ENCODE measurements around the gene PAPLN.
"Not testable (repeated sequence)": the region's sequence is repeated elsewhere in the genome, so short reads cannot be mapped to it uniquely, and the experiment has no call there.

PAPLN gene, protein sequence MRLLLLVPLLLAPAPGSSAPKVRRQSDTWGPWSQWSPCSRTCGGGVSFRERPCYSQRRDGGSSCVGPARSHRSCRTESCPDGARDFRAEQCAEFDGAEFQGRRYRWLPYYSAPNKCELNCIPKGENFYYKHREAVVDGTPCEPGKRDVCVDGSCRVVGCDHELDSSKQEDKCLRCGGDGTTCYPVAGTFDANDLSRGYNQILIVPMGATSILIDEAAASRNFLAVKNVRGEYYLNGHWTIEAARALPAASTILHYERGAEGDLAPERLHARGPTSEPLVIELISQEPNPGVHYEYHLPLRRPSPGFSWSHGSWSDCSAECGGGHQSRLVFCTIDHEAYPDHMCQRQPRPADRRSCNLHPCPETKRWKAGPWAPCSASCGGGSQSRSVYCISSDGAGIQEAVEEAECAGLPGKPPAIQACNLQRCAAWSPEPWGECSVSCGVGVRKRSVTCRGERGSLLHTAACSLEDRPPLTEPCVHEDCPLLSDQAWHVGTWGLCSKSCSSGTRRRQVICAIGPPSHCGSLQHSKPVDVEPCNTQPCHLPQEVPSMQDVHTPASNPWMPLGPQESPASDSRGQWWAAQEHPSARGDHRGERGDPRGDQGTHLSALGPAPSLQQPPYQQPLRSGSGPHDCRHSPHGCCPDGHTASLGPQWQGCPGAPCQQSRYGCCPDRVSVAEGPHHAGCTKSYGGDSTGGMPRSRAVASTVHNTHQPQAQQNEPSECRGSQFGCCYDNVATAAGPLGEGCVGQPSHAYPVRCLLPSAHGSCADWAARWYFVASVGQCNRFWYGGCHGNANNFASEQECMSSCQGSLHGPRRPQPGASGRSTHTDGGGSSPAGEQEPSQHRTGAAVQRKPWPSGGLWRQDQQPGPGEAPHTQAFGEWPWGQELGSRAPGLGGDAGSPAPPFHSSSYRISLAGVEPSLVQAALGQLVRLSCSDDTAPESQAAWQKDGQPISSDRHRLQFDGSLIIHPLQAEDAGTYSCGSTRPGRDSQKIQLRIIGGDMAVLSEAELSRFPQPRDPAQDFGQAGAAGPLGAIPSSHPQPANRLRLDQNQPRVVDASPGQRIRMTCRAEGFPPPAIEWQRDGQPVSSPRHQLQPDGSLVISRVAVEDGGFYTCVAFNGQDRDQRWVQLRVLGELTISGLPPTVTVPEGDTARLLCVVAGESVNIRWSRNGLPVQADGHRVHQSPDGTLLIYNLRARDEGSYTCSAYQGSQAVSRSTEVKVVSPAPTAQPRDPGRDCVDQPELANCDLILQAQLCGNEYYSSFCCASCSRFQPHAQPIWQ

GRCh38 chr14:73237219-73237785, at the start of gene PAPLN:
TSS of gene PAPLN (plus strand) at chr14:73237506. CDS start at chr14:73239779, 2,273 bp downstream.
- TF ChIP-seq, protein P1, sequence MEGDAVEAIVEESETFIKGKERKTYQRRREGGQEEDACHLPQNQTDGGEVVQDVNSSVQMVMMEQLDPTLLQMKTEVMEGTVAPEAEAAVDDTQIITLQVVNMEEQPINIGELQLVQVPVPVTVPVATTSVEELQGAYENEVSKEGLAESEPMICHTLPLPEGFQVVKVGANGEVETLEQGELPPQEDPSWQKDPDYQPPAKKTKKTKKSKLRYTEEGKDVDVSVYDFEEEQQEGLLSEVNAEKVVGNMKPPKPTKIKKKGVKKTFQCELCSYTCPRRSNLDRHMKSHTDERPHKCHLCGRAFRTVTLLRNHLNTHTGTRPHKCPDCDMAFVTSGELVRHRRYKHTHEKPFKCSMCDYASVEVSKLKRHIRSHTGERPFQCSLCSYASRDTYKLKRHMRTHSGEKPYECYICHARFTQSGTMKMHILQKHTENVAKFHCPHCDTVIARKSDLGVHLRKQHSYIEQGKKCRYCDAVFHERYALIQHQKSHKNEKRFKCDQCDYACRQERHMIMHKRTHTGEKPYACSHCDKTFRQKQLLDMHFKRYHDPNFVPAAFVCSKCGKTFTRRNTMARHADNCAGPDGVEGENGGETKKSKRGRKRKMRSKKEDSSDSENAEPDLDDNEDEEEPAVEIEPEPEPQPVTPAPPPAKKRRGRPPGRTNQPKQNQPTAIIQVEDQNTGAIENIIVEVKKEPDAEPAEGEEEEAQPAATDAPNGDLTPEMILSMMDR (conservative IDR thresholded peaks at IDR 0.05; ENCODE audit: control insufficient read depth, insufficient read depth, low read depth, low read length): no peak
- H3K4me3 ChIP-seq (ENCODE audit: control insufficient read depth, low read depth, low read length): peak within 1 kb of the TSS; percentile 45
- DNase-seq (ENCODE audit: low read depth): peak; percentile 31

- TF ChIP-seq, protein P1 (conservative IDR thresholded peaks at IDR 0.05; ENCODE audit: control insufficient read depth, insufficient read depth, low read depth, low read length): no peak
- no peak overlapping the region for H3K4me3 ChIP-seq (ENCODE audit: control insufficient read depth, low read depth, low read length)
- peak; percentile 76 for DNase-seq (ENCODE audit: low read depth)
These were observed 48.8 kb upstream of the PAPLN start for GRCh38 chr14:73188501-73188911.

DNA sequence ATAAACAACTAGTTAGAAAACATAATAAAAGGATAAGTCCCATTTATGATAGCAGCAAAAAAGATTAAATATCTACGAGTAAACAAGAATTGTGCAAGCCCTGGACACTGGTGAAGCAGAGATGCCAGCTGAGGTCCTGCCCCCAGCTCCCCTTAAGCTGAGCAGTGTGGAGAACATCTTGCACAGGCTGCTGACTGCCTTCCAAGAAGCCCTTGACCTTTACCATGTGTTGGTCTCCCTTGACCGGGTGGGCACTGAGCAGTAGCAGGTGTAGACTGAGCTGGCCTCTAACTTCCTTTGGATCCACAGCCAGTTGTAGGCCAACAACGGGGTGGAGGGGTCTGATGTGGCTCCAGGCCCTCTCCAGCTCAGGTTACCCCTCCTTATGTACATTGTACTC, 47.7 kb upstream of the PAPLN start:
- no peak for DNase-seq (ENCODE audit: low read depth)
- TF ChIP-seq, protein P1 (conservative IDR thresholded peaks at IDR 0.05; ENCODE audit: control insufficient read depth, insufficient read depth, low read depth, low read length): no peak
- H3K4me3 ChIP-seq (ENCODE audit: control insufficient read depth, low read depth, low read length): no peak overlapping the region

DNA sequence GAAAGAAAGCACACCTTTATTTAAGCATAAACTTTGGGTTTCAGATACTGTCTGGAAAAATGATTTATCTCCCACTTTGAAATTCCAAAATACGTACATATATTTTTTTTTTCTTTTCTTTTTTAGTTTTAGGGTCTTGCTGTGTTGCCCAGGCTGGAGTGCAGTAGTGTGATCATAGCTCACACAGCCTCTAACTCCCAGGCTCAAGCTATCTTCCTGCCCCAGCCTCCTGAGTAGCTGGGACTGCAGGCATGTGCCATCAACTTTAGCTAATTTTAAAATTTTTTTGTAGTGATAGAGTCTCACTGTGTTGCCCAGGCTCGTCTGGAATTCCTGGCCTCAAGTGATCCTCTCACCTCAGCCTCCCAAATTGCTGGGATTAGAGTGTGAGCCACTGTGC, 45.9 kb upstream of the PAPLN start:
- no peak for DNase-seq (ENCODE audit: low read depth)
- TF ChIP-seq, protein P1 (conservative IDR thresholded peaks at IDR 0.05; ENCODE audit: control insufficient read depth, insufficient read depth, low read depth, low read length): no peak
- no peak overlapping the region for H3K4me3 ChIP-seq (ENCODE audit: control insufficient read depth, low read depth, low read length)

DNA sequence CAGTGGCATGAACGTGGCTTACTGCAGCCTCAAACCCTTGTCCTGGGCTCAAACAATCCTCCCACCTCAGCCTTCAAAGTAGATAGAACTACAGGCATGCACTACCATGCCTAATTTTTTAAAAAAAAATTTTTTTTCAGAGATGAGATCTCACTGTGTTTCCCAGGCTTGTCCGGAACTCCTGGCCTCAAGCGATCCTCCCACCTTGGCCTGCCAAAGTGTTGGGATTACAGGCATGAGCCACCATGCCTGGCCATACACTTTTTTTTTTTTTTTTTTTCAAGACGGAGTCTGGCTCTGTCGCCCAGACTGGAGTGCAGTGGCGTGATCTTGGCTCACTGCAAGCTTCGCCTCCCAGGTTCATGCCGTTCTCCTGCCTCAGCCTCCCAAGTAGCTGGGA, 43.0 kb upstream of the PAPLN start:
- DNase-seq (ENCODE audit: low read depth); H3K4me3 ChIP-seq (ENCODE audit: control insufficient read depth, low read depth, low read length): not testable (repeated sequence)

GRCh38 chr14:73198253-73198652, 39.1 kb upstream of the PAPLN start:
- H3K4me3 ChIP-seq (ENCODE audit: control insufficient read depth, low read depth, low read length): no peak overlapping the region
- no peak for DNase-seq (ENCODE audit: low read depth)
- TF ChIP-seq, protein P1 (conservative IDR thresholded peaks at IDR 0.05; ENCODE audit: control insufficient read depth, insufficient read depth, low read depth, low read length): no peak

Measured in fibroblast of mammary gland (primary cell).